Glutamatergic neuron (in vitro differentiated cells): ENCODE results near the gene AMZ1. TPM values are rescaled to one million over a fixed set of nuclear protein-coding genes. Genes with fewer than 3 reads are reported as not detected.
A peak's percentile ranks its signal among the peaks of the same experiment; 100 is the strongest.
"Not testable (repeated sequence)": the region's sequence is repeated elsewhere in the genome, so short reads cannot be mapped to it uniquely, and the experiment has no call there.

Experiments
- DNase-seq: peaks from one replicate; pipeline ENCODE4 v3.0.0; 2022
- H3K27ac Mint-ChIP-seq: one replicate; pipeline ENCODE4 v1.8.0; 2020; ENCODE audit warnings: mild to moderate bottlenecking, mixed read lengths, inconsistent platforms; ENCODE audit not compliant: unreplicated experiment
- H3K27me3 Mint-ChIP-seq: one replicate; pipeline ENCODE4 v1.8.0; 2020; ENCODE audit warnings: mild to moderate bottlenecking, moderate library complexity, mixed read lengths, inconsistent platforms; ENCODE audit not compliant: unreplicated experiment
- H3K36me3 Mint-ChIP-seq: one replicate; pipeline ENCODE4 v1.8.0; 2020; ENCODE audit warnings: mild to moderate bottlenecking, mixed read lengths, inconsistent platforms; ENCODE audit not compliant: unreplicated experiment
- H3K4me1 Mint-ChIP-seq: one replicate; pipeline ENCODE4 v1.8.0; 2020; ENCODE audit warnings: mild to moderate bottlenecking, low read depth, mixed read lengths, inconsistent platforms; ENCODE audit not compliant: unreplicated experiment
- H3K4me3 Mint-ChIP-seq: one replicate; pipeline ENCODE4 v1.8.0; 2020; ENCODE audit warnings: mild to moderate bottlenecking, mixed read lengths, inconsistent platforms; ENCODE audit not compliant: unreplicated experiment
- H3K9me3 Mint-ChIP-seq: one replicate; pipeline ENCODE4 v1.8.0; 2020; ENCODE audit warnings: mild to moderate bottlenecking, moderate library complexity, mixed read lengths, inconsistent platforms; ENCODE audit not compliant: unreplicated experiment
- total RNA-seq: library from RNA; stranded (reverse); fragmentation: NEBNext Ultra II Directional; extraction: Animal tissue kit (Norgen Biotek cat#: 25700); gene quantifications from one replicate; pipeline ENCODE4 v1.2.1, GENCODE V29; 2021; ENCODE audit not compliant: unreplicated experiment
- TF ChIP-seq, protein P1 (sequence below): fragments of 200-600 bp; sonication (generic); IDR thresholded peaks from one replicate; pipeline ENCODE4 v1.5.0; 2021; ENCODE audit not compliant: partially characterized antibody, unreplicated experiment

AMZ1 gene
- total RNA-seq, 1 donor from 2014 or later = 0.15 TPM

DNA sequence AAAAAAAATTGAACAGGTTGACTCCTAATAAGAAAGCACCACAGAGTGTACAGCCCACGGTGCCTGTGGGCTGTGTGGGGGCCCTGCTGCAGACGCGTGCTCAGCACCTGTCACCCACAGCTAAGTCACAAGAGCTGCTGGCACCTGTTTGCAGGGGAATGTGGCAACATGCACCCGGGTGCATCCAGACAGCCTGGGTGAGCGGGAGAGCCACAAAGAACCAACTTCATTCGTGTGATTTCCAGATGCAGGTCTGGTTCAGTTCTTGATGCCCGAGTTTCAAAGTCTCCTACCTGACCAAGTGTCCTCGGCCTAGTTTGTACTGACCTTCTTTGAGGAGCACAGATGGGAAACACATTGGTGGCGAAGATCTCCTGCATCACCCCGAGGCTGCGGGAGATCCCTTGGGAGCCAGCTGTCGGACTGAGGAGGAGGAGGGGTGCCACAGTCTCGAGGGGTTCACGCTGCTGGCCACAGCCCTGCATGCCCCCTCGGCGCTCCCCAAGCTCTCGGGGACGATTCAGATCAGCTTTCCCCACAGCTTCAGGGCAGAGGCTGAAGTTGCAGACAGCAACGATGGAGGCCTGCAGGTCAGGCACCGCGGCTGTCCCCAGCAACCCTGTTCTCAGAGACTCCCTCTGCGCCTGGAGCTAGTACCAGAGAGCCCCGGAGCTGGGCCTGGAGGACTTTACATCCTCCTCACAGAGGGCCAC lies 35.3 kb downstream of the AMZ1 start:
- TF ChIP-seq, protein P1, sequence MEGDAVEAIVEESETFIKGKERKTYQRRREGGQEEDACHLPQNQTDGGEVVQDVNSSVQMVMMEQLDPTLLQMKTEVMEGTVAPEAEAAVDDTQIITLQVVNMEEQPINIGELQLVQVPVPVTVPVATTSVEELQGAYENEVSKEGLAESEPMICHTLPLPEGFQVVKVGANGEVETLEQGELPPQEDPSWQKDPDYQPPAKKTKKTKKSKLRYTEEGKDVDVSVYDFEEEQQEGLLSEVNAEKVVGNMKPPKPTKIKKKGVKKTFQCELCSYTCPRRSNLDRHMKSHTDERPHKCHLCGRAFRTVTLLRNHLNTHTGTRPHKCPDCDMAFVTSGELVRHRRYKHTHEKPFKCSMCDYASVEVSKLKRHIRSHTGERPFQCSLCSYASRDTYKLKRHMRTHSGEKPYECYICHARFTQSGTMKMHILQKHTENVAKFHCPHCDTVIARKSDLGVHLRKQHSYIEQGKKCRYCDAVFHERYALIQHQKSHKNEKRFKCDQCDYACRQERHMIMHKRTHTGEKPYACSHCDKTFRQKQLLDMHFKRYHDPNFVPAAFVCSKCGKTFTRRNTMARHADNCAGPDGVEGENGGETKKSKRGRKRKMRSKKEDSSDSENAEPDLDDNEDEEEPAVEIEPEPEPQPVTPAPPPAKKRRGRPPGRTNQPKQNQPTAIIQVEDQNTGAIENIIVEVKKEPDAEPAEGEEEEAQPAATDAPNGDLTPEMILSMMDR = no peak
- Mint-ChIP-seq H3K27ac (peak overlapping the region; percentile 46), H3K9me3 (no peaks in the 10 kb centered on the region), H3K4me1 (peaks cover 3% of the 10 kb centered on the region), H3K36me3 (peaks cover 4% of the 10 kb centered on the region), H3K27me3 (no peaks in the 10 kb centered on the region), H3K4me3 (no peak overlapping the region)
- DNase-seq = peak; percentile 12

DNA sequence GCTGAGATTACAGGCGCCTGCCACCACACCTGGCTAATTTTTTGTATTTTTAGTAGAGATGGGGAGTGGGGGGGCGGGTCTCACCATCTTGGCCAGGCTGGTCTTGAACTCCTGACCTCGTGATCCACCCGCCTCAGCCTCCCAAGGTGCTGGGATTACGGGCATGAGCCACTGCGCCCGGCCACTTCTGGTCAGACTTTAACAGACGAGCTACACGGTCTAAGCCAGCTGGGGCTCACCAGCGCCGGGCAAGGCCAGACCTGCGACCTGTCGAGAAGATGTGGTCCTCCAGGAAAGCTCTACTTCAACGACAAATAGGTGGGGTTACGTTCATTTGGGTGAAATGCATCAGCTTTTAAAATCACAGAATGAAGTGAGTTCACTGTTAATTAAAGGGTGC lies 36.0 kb downstream of the AMZ1 start:
- DNase-seq = peak; percentile 4
- H3K4me3 Mint-ChIP-seq, H3K27ac Mint-ChIP-seq, H3K27me3 Mint-ChIP-seq, H3K36me3 Mint-ChIP-seq, H3K9me3 Mint-ChIP-seq, H3K4me1 Mint-ChIP-seq: not testable (repeated sequence)

DNA sequence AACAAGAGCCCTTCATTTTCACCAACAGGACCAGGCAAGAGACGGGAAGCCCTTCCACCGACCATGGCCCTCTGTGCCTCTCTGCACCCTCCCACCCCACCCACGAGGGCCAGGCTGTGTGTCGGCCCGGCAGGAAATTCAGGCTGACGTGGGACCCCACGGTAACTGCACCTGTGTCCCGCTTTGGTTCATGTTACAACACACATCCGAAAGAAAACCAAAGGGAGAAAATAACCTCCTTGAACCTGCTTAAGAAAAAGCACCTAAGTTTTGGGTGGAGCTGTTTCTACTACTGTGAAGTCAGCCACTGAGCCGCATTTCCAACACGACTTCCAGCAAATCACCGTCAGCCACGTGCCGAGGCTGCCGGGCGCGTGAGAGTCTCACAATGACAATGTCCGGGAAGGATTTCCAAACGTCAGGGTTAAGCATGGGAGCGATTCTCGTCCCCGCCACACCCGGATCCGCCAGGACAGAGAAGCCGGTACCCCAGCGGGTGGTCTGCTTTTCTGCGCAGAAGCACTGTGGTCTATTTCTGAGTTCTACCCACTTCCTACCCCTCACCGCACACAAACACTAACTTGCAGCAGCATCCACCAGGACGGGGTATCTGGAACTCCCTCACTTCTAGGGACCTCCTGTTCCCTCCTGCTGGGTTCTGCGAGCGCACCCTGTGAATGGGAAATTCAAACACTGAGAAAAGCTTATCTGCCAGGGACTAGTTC lies 36.6 kb downstream of the AMZ1 start:
- TF ChIP-seq, protein P1 = no peak
- peaks cover 4% of the 10 kb centered on the region for H3K36me3 Mint-ChIP-seq
- H3K9me3 Mint-ChIP-seq = peaks cover 3% of the 10 kb centered on the region
- peaks cover 2% of the 10 kb centered on the region for H3K27me3 Mint-ChIP-seq
- no peak overlapping the region for H3K27ac Mint-ChIP-seq
- no peak overlapping the region for H3K4me3 Mint-ChIP-seq
- DNase-seq = peak; percentile 4
- H3K4me1 Mint-ChIP-seq = peaks cover 7% of the 10 kb centered on the region

DNA sequence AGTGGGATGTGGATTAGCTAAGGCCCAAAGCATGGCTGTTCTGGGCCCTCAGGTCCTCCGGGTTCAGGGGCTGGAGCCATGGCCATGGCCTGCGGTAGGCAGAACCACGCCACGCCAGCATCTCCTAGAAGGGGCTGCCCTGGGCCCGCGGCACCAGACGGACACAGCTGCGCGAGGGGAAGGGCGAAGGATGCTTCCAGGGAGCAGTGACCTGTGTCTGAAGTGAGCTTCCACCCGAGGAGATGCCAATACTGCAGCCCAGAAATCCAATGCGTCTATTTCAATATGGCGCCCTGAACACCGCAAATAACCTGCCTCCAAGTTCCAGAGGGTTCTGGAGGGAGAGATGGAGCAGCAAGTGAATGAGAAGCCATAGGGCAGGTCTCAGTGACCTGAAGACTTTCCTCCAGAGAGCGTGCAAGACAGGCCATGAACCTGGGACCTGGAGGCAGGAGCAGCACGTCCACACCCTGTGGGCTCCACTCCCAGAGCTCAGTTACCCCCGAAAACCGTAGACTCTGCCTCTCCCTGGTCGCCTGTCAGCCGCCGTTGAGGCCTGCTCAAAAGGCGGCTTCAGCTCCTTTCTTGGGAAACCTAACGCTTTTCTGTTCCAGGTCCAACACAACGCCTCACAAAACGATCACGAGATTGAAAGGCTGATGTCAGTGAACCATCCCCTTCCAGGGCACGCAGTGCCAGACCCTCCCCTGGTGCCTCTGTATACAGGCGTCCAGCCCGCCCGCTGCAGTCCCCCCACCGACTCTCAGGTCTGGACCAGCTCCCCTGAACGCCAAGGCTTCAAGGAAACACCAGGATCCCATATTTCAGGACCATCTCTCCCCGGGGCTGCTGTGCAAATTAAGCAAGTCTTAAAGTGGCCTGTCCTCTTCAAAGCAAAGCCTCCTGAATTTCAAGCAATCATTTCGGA lies 37.4 kb downstream of the AMZ1 start:
- TF ChIP-seq, protein P1 = no peak
- Mint-ChIP-seq H3K27me3 (peaks cover 8% of the 10 kb centered on the region), H3K27ac (no peak overlapping the region), H3K9me3 (peaks cover 6% of the 10 kb centered on the region), H3K4me3 (no peak overlapping the region), H3K36me3 (peaks cover 4% of the 10 kb centered on the region), H3K4me1 (peaks cover 12% of the 10 kb centered on the region)
- no peak for DNase-seq

DNA sequence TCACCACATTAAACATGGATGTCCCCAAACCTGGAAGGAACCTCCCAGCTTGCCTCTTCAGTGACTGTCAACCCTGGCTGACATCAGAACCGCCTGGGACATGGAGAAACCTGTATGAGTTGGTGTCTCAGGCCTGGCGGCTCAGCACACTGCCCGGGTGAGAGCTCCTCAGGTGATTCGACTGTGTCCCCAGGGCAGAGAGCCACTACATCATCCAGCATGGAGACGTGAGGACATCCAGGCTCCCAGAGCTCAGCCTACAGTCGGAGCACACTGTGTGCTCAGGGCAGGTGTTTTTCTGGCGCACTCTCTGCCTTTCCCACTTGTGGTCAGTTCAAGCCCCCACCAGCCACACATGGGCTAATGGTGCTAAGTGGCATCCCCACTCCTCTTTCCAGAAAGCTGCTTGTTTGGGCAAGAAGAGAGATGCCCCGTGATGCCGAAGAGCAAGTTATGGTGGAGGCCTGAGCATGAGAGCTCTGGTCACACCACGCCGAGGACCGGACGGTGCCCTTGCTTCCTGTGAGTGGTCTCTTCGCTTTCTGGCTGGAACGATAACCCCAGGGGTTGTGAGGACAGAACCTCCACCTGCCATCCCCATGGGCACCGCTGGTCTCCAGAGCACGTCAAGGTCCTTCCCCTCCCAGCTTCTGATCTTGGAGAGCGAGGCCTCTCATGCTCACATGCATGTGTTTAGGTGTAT lies 38.5 kb downstream of the AMZ1 start:
- peaks cover 8% of the 10 kb centered on the region for H3K9me3 Mint-ChIP-seq
- H3K27me3 Mint-ChIP-seq = peaks cover 10% of the 10 kb centered on the region
- peaks cover 7% of the 10 kb centered on the region for H3K36me3 Mint-ChIP-seq
- H3K4me1 Mint-ChIP-seq = peaks cover 12% of the 10 kb centered on the region
- no peak for DNase-seq
- TF ChIP-seq, protein P1 = no peak
- H3K27ac Mint-ChIP-seq = no peak overlapping the region
- H3K4me3 Mint-ChIP-seq = no peak overlapping the region

GRCh38 chr7:2727206-2727605 lies 39.2 kb downstream of the AMZ1 start:
- H3K4me3 Mint-ChIP-seq, H3K27ac Mint-ChIP-seq, DNase-seq, H3K9me3 Mint-ChIP-seq: not testable (repeated sequence)
- peaks cover 14% of the 10 kb centered on the region for H3K36me3 Mint-ChIP-seq
- H3K4me1 Mint-ChIP-seq = peaks cover 12% of the 10 kb centered on the region
- peaks cover 13% of the 10 kb centered on the region for H3K27me3 Mint-ChIP-seq
